Liver (tissue), 9 donors: ENCODE results near the gene STIM1. TPM values are rescaled to one million over a fixed set of nuclear protein-coding genes. Genes with fewer than 3 reads are reported as not detected.

Experiments
- DNase-seq: peaks from one replicate; pipeline ENCODE4 v3.0.0-alpha.2; 2017; ENCODE audit warnings: low spot score
- H3K27ac ChIP-seq, 2 donors: one replicate each; pipeline ENCODE4 v1.7.0; 2013; ENCODE audit warnings: inconsistent platforms in 2 of 2, low read length in 2 of 2, control low read depth in 1 of 2, low read depth in 1 of 2, mild to moderate bottlenecking in 1 of 2
- H3K27me3 ChIP-seq, 4 donors: one replicate each; pipeline versions ENCODE4 v1.6.1 to v1.7.0; 2013; ENCODE audit warnings: low read length in 3 of 4, inconsistent platforms in 1 of 4, mild to moderate bottlenecking in 1 of 4, moderate library complexity in 1 of 4; ENCODE audit not compliant: control insufficient read depth in 4 of 4, insufficient read depth in 4 of 4
- H3K36me3 ChIP-seq, 4 donors: one replicate each; pipeline versions ENCODE4 v1.6.1 to v1.7.0; 2013; ENCODE audit warnings: low read length in 3 of 4, mild to moderate bottlenecking in 3 of 4, low read depth in 1 of 4, moderate library complexity in 1 of 4; ENCODE audit not compliant: control insufficient read depth in 4 of 4, insufficient read depth in 3 of 4
- H3K4me1 ChIP-seq, 4 donors: one replicate each; pipeline versions ENCODE4 v1.6.1 to v1.7.0; 2013; ENCODE audit warnings: low read length in 3 of 4, mild to moderate bottlenecking in 3 of 4, moderate library complexity in 1 of 4; ENCODE audit not compliant: control insufficient read depth in 4 of 4, insufficient read depth in 4 of 4
- H3K4me3 ChIP-seq, 3 donors: one replicate each; pipeline versions ENCODE4 v1.6.1 to v1.7.0; 2013; ENCODE audit warnings: low read length in 3 of 3, control low read depth in 1 of 3, low read depth in 1 of 3, mild to moderate bottlenecking in 1 of 3
- H3K9ac ChIP-seq, 2 donors: one replicate each; pipeline ENCODE4 v1.7.0; 2013; ENCODE audit warnings: low read length in 2 of 2, mild to moderate bottlenecking in 2 of 2, moderate library complexity in 2 of 2, control low read depth in 1 of 2, low read depth in 1 of 2
- H3K9me3 ChIP-seq, 4 donors: one replicate each; pipeline versions ENCODE4 v1.6.1 to v1.7.0; 2013; ENCODE audit warnings: low read length in 3 of 4; ENCODE audit not compliant: control insufficient read depth in 4 of 4
- ATF3 ChIP-seq: IDR thresholded peaks from 2 replicates; pipeline ENCODE4 v1.6.1; 2016; ENCODE audit warnings: antibody characterized with exemption
- EGR1 ChIP-seq, 2 donors: IDR thresholded peaks; 2 replicates each; pipeline ENCODE4 v1.6.1; 2016 to 2018; ENCODE audit warnings: antibody characterized with exemption in 2 of 2, low read depth in 2 of 2
- FOXA1 ChIP-seq: IDR thresholded peaks from 2 replicates; pipeline ENCODE4 v1.6.1; 2016; ENCODE audit warnings: antibody characterized with exemption
- FOXA2 ChIP-seq: IDR thresholded peaks from 2 replicates; pipeline ENCODE4 v1.6.1; 2016; ENCODE audit warnings: antibody characterized with exemption
- GABPA ChIP-seq, 2 donors: IDR thresholded peaks in 1 of 2; conservative IDR thresholded peaks in 1 of 2; 2 replicates each; pipeline ENCODE4 v1.6.1; 2016; ENCODE audit warnings: antibody characterized with exemption in 2 of 2, mild to moderate bottlenecking in 1 of 2, moderate library complexity in 1 of 2
- HNF4G ChIP-seq: IDR thresholded peaks from 2 replicates; pipeline ENCODE4 v1.6.1; 2016; ENCODE audit warnings: antibody characterized with exemption
- JUND ChIP-seq, 2 donors: IDR thresholded peaks; 2 replicates each; pipeline ENCODE4 v1.6.1; 2016; ENCODE audit warnings: antibody characterized with exemption in 2 of 2
- MAX ChIP-seq: IDR thresholded peaks from 2 replicates; pipeline ENCODE4 v1.6.1; 2016; ENCODE audit warnings: antibody characterized with exemption
- NR2F2 ChIP-seq: IDR thresholded peaks from 2 replicates; pipeline ENCODE4 v1.6.1; 2016; ENCODE audit warnings: antibody characterized with exemption
- RAD21 ChIP-seq, 2 donors: IDR thresholded peaks; 2 replicates each; pipeline ENCODE4 v1.6.1; 2016; ENCODE audit warnings: antibody characterized with exemption in 2 of 2, mild to moderate bottlenecking in 2 of 2
- RXRA ChIP-seq, 2 donors: IDR thresholded peaks; 2 replicates each; pipeline ENCODE4 v1.6.1; 2017 to 2018; ENCODE audit warnings: antibody characterized with exemption in 2 of 2, mild to moderate bottlenecking in 1 of 2
- SP1 ChIP-seq: IDR thresholded peaks from 2 replicates; pipeline ENCODE4 v1.6.1; 2018; ENCODE audit warnings: antibody characterized with exemption, mild to moderate bottlenecking
- TAF1 ChIP-seq: conservative IDR thresholded peaks from 2 replicates; pipeline ENCODE4 v1.6.1; 2016; ENCODE audit warnings: antibody characterized with exemption, mild to moderate bottlenecking
- YY1 ChIP-seq: IDR thresholded peaks from 2 replicates; pipeline ENCODE4 v1.6.1; 2016; ENCODE audit warnings: antibody characterized with exemption, mild to moderate bottlenecking
- WGBS: extraction: QIAGEN DNeasy Blood & Tissue Kit; methylation state at CpG from one replicate; pipeline ENCODE4 v1.1.7; 2013; 5-methylcytosine and 5-hydroxymethylcytosine counted together
- polyA plus RNA-seq, 2 donors: library from polyadenylated mRNA; stranded (reverse) in 1 of 2; unstranded in 1 of 2; fragments of 200-250 nt in 1 of 2; fragments of >200 nt in 1 of 2; fragmentation: Nextera tagmentation in 1 of 2; extraction: Ambion mirVana in 1 of 2; gene quantifications; one replicate each; pipeline versions ENCODE4 v1.2.1 to v1.2.3, GENCODE V29; 2013 to 2015
- total RNA-seq, 2 donors: library from RNA; depleted of rRNA; stranded (reverse); fragments of >200 nt; gene quantifications; one replicate each; pipeline ENCODE4 v1.2.3, GENCODE V29; 2014
- TF ChIP-seq, protein P1 (sequence below): fragments of 150-350 bp; IDR thresholded peaks from 2 replicates; pipeline ENCODE4 v1.5.1; 2017; ENCODE audit warnings: improper control_type of control experiment, low read depth, low read length; ENCODE audit not compliant: missing input control
- TF ChIP-seq, protein P2 (sequence below): IDR thresholded peaks from 2 replicates; pipeline ENCODE4 v1.6.1; 2016; ENCODE audit warnings: antibody characterized with exemption, mild to moderate bottlenecking
- TF ChIP-seq, protein P3 (sequence below): IDR thresholded peaks from 2 replicates; pipeline ENCODE4 v1.6.1; 2016; ENCODE audit warnings: antibody characterized with exemption
- donor health status: healthy.
- donor health status: healthy.
- donor health status: healthy.
- donor health status: healthy.
- donor health status: healthy.

STIM1 gene
- total and polyA plus RNA-seq, 4 donors: 19.7 to 42.9 (median 25.1) TPM

DNA sequence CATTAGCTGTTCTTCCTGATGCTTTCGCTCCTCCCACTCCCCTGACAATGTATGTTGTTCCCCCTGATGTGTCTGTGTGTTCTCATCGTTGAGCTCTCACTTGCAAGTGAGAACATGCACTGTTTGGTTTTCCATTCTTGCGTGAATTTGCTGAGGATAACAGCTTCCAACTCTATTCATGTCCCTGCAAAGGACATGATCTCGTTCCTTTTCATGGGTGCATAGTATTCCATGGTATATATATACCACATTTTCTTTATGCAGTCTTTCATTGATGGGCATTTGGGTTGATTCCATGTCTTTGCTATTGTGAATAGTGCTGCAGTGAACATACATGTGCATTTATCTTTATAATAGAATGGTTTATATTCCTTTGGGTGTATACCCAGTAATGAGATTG lies 180.5 kb downstream of the STIM1 start (continued):
- TF ChIP-seq, protein P1, sequence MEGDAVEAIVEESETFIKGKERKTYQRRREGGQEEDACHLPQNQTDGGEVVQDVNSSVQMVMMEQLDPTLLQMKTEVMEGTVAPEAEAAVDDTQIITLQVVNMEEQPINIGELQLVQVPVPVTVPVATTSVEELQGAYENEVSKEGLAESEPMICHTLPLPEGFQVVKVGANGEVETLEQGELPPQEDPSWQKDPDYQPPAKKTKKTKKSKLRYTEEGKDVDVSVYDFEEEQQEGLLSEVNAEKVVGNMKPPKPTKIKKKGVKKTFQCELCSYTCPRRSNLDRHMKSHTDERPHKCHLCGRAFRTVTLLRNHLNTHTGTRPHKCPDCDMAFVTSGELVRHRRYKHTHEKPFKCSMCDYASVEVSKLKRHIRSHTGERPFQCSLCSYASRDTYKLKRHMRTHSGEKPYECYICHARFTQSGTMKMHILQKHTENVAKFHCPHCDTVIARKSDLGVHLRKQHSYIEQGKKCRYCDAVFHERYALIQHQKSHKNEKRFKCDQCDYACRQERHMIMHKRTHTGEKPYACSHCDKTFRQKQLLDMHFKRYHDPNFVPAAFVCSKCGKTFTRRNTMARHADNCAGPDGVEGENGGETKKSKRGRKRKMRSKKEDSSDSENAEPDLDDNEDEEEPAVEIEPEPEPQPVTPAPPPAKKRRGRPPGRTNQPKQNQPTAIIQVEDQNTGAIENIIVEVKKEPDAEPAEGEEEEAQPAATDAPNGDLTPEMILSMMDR: no peak
- TF ChIP-seq EGR1 (IDR thresholded peaks at IDR 0.05; ENCODE audit: low read depth in 2 of 2): no peak
- TF ChIP-seq YY1: no peak
- TF ChIP-seq HNF4G: no peak

DNA sequence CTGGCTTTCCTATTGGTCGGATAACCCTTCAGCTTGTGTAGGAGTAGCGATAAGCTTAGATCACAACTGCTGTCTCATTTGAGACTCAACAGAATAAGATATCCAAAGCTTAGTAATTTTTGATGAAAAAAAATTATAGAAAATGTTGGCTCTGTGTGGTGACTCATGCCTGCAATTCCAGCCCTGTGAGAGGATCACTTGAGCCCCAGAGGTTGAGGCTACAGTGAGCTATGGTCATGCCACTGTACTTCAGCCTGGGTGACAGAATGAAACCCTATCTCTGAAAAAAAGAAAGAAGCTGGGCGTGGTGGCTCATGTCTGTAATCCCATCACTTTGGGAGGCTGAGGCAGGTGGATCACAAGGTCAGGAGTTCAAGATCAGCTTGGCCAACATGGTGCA lies 183.5 kb downstream of the STIM1 start:
- H3K9me3 ChIP-seq: no peaks in the 10 kb centered on the region
- WGBS: 93% methylated on average over 3 of the region's 3 CpGs
- no peaks in the 10 kb centered on the region for H3K4me1 ChIP-seq
- H3K4me3 ChIP-seq: no peak overlapping the region
- H3K9ac ChIP-seq: no peak overlapping the region
- H3K27ac ChIP-seq: no peak overlapping the region
- DNase-seq: no peak
- no peaks in the 10 kb centered on the region for H3K36me3 ChIP-seq
- TF ChIP-seq, protein P1: no peak
- TF ChIP-seq RXRA (IDR thresholded peaks at IDR 0.05) (no peak), JUND (IDR thresholded peaks at IDR 0.05) (no peak), RAD21 (IDR thresholded peaks at IDR 0.05) (no peak), FOXA1 (no peak), NR2F2 (no peak), FOXA2 (no peak), GABPA (IDR thresholded peaks at IDR 0.05 in 1 of 2, conservative IDR thresholded peaks at IDR 0.05 in 1 of 2) (no peak), HNF4G (no peak), EGR1 (IDR thresholded peaks at IDR 0.05; ENCODE audit: low read depth in 2 of 2) (no peak), SP1 (no peak)
- no peaks in the 10 kb centered on the region for H3K27me3 ChIP-seq

GRCh38 chr11:4040461-4040860 lies 185.0 kb downstream of the STIM1 start:
- Histone ChIP-seq H3K4me1 (peaks cover 7 to 11% (median 10%) of the 10 kb centered on the region in 4 donors), H3K4me3 (no peak overlapping the region), H3K9me3 (no peaks in the 10 kb centered on the region), H3K27me3 (no peaks in the 10 kb centered on the region), H3K9ac (no peak overlapping the region), H3K27ac (no peak overlapping the region), H3K36me3 (no peaks in the 10 kb centered on the region)
- TF ChIP-seq RAD21 (IDR thresholded peaks at IDR 0.05) (no peak), EGR1 (IDR thresholded peaks at IDR 0.05; ENCODE audit: low read depth in 2 of 2) (no peak), ATF3 (no peak), SP1 (no peak), HNF4G (no peak), FOXA1 (no peak), RXRA (IDR thresholded peaks at IDR 0.05) (no peak), TAF1 (no peak), GABPA (IDR thresholded peaks at IDR 0.05 in 1 of 2, conservative IDR thresholded peaks at IDR 0.05 in 1 of 2) (no peak), MAX (no peak)
- TF ChIP-seq, protein P2, sequence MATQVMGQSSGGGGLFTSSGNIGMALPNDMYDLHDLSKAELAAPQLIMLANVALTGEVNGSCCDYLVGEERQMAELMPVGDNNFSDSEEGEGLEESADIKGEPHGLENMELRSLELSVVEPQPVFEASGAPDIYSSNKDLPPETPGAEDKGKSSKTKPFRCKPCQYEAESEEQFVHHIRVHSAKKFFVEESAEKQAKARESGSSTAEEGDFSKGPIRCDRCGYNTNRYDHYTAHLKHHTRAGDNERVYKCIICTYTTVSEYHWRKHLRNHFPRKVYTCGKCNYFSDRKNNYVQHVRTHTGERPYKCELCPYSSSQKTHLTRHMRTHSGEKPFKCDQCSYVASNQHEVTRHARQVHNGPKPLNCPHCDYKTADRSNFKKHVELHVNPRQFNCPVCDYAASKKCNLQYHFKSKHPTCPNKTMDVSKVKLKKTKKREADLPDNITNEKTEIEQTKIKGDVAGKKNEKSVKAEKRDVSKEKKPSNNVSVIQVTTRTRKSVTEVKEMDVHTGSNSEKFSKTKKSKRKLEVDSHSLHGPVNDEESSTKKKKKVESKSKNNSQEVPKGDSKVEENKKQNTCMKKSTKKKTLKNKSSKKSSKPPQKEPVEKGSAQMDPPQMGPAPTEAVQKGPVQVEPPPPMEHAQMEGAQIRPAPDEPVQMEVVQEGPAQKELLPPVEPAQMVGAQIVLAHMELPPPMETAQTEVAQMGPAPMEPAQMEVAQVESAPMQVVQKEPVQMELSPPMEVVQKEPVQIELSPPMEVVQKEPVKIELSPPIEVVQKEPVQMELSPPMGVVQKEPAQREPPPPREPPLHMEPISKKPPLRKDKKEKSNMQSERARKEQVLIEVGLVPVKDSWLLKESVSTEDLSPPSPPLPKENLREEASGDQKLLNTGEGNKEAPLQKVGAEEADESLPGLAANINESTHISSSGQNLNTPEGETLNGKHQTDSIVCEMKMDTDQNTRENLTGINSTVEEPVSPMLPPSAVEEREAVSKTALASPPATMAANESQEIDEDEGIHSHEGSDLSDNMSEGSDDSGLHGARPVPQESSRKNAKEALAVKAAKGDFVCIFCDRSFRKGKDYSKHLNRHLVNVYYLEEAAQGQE: no peak
- TF ChIP-seq, protein P3, sequence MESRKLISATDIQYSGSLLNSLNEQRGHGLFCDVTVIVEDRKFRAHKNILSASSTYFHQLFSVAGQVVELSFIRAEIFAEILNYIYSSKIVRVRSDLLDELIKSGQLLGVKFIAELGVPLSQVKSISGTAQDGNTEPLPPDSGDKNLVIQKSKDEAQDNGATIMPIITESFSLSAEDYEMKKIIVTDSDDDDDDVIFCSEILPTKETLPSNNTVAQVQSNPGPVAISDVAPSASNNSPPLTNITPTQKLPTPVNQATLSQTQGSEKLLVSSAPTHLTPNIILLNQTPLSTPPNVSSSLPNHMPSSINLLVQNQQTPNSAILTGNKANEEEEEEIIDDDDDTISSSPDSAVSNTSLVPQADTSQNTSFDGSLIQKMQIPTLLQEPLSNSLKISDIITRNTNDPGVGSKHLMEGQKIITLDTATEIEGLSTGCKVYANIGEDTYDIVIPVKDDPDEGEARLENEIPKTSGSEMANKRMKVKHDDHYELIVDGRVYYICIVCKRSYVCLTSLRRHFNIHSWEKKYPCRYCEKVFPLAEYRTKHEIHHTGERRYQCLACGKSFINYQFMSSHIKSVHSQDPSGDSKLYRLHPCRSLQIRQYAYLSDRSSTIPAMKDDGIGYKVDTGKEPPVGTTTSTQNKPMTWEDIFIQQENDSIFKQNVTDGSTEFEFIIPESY: no peak
- TF ChIP-seq, protein P1: no peak
- WGBS: 83% methylated on average over 1 of the region's 1 CpG
- DNase-seq: no peak
